HG03469 (cell line): ENCODE results near the gene PRSS22.

Experiments
- ATAC-seq: cut with Tn5 transposase; IDR thresholded peaks from one replicate; pipeline ENCODE4 v1.9.1; 2021; ENCODE audit warnings: mild to moderate bottlenecking, moderate library complexity, moderate number of reproducible peaks; ENCODE audit not compliant: unreplicated experiment

Gene PRSS22

GRCh38 chr16:2817340-2818271 is 40.4 kb downstream of the PRSS22 start:
- no peak for ATAC-seq

- ATAC-seq = no peak
Measured at GRCh38 chr16:2816751-2817339, 41.1 kb downstream of the PRSS22 start, which contains the start of gene PRSS21. Gene PRSS21 (plus strand): TSS chr16:2817237. CDS start chr16:2817269, 32 bp downstream.

GRCh38 chr16:2815299-2815771 is 42.6 kb downstream of the PRSS22 start:
- no peak for ATAC-seq

- ATAC-seq = no peak
Measured at GRCh38 chr16:2814551-2815298, 43.2 kb downstream of the PRSS22 start.

GRCh38 chr16:2813771-2814221 is 44.2 kb downstream of the PRSS22 start:
- no peak for ATAC-seq

GRCh38 chr16:2811703-2812471 is 46.1 kb downstream of the PRSS22 start:
- no peak for ATAC-seq

- no peak for ATAC-seq
Measured at GRCh38 chr16:2810651-2811050, 47.3 kb downstream of the PRSS22 start.

- ATAC-seq = no peak
Measured at GRCh38 chr16:2809149-2809760, 48.7 kb downstream of the PRSS22 start.

GRCh38 chr16:2808181-2808580 is 49.8 kb downstream of the PRSS22 start:
- no peak for ATAC-seq

- no peak for ATAC-seq
Measured at GRCh38 chr16:2806286-2806685, 51.7 kb downstream of the PRSS22 start.

GRCh38 chr16:2804728-2805127 is 53.2 kb downstream of the PRSS22 start:
- no peak for ATAC-seq

- no peak for ATAC-seq
Measured at GRCh38 chr16:2803545-2804195, 54.3 kb downstream of the PRSS22 start.
